ENCODE data around the gene SLC44A1.
"Not testable (repeated sequence)": the region's sequence is repeated elsewhere in the genome, so short reads cannot be mapped to it uniquely, and the experiment has no call there.

Gene SLC44A1

GRCh38 chr9:105243015-105243686, 1.3 kb upstream of the SLC44A1 start:
- DNase-seq: no peak

GRCh38 chr9:105244734-105245028, 230 bp downstream of the SLC44A1 start:
- DNase-seq: no peak

GRCh38 chr9:105245029-105245890, 809 bp downstream of the SLC44A1 start:
- peak; percentile 59 for DNase-seq

GRCh38 chr9:105245891-105246161, 1.4 kb downstream of the SLC44A1 start:
- DNase-seq: no peak

GRCh38 chr9:105246656-105247173, 2.3 kb downstream of the SLC44A1 start:
- no peak for DNase-seq

GRCh38 chr9:105248691-105249090, 4.2 kb downstream of the SLC44A1 start:
- DNase-seq: no peak

GRCh38 chr9:105251133-105251532, 6.7 kb downstream of the SLC44A1 start:
- DNase-seq: no peak

GRCh38 chr9:105251733-105252404, 7.4 kb downstream of the SLC44A1 start:
- DNase-seq: no peak

- DNase-seq: no peak
These were observed 7.9 kb downstream of the SLC44A1 start for GRCh38 chr9:105252405-105252756.

- no peak for DNase-seq
These were observed 9.8 kb downstream of the SLC44A1 start for GRCh38 chr9:105254226-105254625.

GRCh38 chr9:105255421-105255820, 11.0 kb downstream of the SLC44A1 start:
- DNase-seq: no peak

GRCh38 chr9:105256569-105256968, 12.1 kb downstream of the SLC44A1 start:
- not testable (repeated sequence) for DNase-seq

GRCh38 chr9:105257809-105258208, 13.4 kb downstream of the SLC44A1 start:
- DNase-seq: no peak

GRCh38 chr9:105258225-105258737, 13.8 kb downstream of the SLC44A1 start:
- no peak for DNase-seq

GRCh38 chr9:105259274-105259673, 14.8 kb downstream of the SLC44A1 start:
- no peak for DNase-seq

GRCh38 chr9:105259731-105260612, 15.5 kb downstream of the SLC44A1 start:
- DNase-seq: no peak

GRCh38 chr9:105262497-105262896, 18.0 kb downstream of the SLC44A1 start:
- DNase-seq: no peak

- no peak for DNase-seq
These were observed 19.9 kb downstream of the SLC44A1 start for GRCh38 chr9:105264380-105264779.

GRCh38 chr9:105268254-105268653, 23.8 kb downstream of the SLC44A1 start:
- DNase-seq: peak; percentile 37

- DNase-seq: no peak
These were observed 25.1 kb downstream of the SLC44A1 start for GRCh38 chr9:105269593-105269992.

GRCh38 chr9:105270711-105271110, 26.3 kb downstream of the SLC44A1 start:
- DNase-seq: no peak

GRCh38 chr9:105273731-105274130, 29.3 kb downstream of the SLC44A1 start:
- DNase-seq: no peak

- DNase-seq: no peak
These were observed 30.7 kb downstream of the SLC44A1 start for GRCh38 chr9:105275111-105275510.

Measured in midbrain (tissue), 1 donor.